ENCODE data around the gene ASXL2. TPM values are rescaled to one million over a fixed set of nuclear protein-coding genes. Genes with fewer than 3 reads are reported as not detected.

Gene ASXL2
- total RNA-seq, 1 experiment from 2014 or later = 32.7 TPM

GRCh38 chr2:25887624-25888242 lies 9.4 kb upstream of the ASXL2 start:
- no peak overlapping the region for H2AFZ ChIP-seq (ENCODE audit: low read length)
- H3K27me3 Mint-ChIP-seq (ENCODE audit: low read depth) = peaks cover 6% of the 10 kb centered on the region
- H3K36me3 Mint-ChIP-seq (ENCODE audit: insufficient read depth in 1 of 3, low read depth in 3 of 3) = no peaks in the 10 kb centered on the region
- H3K27ac Mint-ChIP-seq = no peak overlapping the region
- H3K14ac ChIP-seq (ENCODE audit: insufficient read depth, low read length) = no peak overlapping the region
- WGBS (ENCODE audit: extremely low coverage, insufficient read length, low lambda C conversion rate) = no CpG with 5 or more reads among the region's 5 CpGs
- no peak overlapping the region for H2BK12ac ChIP-seq (ENCODE audit: insufficient read length, low read depth, low read length)
- no peak overlapping the region for H2BK5ac ChIP-seq (ENCODE audit: insufficient read length, low read length)
- H3K23ac ChIP-seq (ENCODE audit: insufficient read length, low read depth, low read length) = no peak overlapping the region
- H3T11ph ChIP-seq (ENCODE audit: low read length) = no peak overlapping the region
- H3K4me2 ChIP-seq (ENCODE audit: insufficient read depth, insufficient read length, low read length) = no peak overlapping the region
- no peak overlapping the region for H4K8ac ChIP-seq (replicated peaks; ENCODE audit: insufficient read length, low read depth, low read length)
- H3K9ac ChIP-seq (ENCODE audit: extremely low read depth, insufficient read length, low read length) = no peak overlapping the region
- H3K9me3 ChIP-seq (ENCODE audit: control insufficient read depth, low read depth, low read length) = no peaks in the 10 kb centered on the region
- no peaks in the 10 kb centered on the region for H3K27me3 ChIP-seq (ENCODE audit: insufficient read depth, low read length)
- no peak overlapping the region for H3K27ac ChIP-seq (ENCODE audit: insufficient read length, low read depth, low read length)
- no peaks in the 10 kb centered on the region for H3K4me1 Mint-ChIP-seq
- no peaks in the 10 kb centered on the region for H3K9me3 Mint-ChIP-seq
- H4K20me1 ChIP-seq (ENCODE audit: control insufficient read depth, insufficient read depth, insufficient read length) = no peaks in the 10 kb centered on the region
- DNase-seq = no peak
- no peak overlapping the region for H3K18ac ChIP-seq (ENCODE audit: insufficient read length, low read depth, low read length)
- no peak overlapping the region for H4K91ac ChIP-seq (ENCODE audit: insufficient read length, low read depth, low read length)
- no peak overlapping the region for H2BK15ac ChIP-seq (ENCODE audit: low read depth, low read length)
- H2BK120ac ChIP-seq (ENCODE audit: low read depth, low read length, poor library complexity, severe bottlenecking) = no peak overlapping the region
- no peak overlapping the region for H3K56ac ChIP-seq (ENCODE audit: insufficient read length, low read depth, low read length)
- H2AK5ac ChIP-seq (ENCODE audit: insufficient read length, low read length) = no peak overlapping the region
- H3K79me1 ChIP-seq (ENCODE audit: insufficient read depth, low read depth, low read length, poor library complexity, severe bottlenecking) = no peaks in the 10 kb centered on the region
- H3K4me3 Mint-ChIP-seq = no peak overlapping the region
- H2BK20ac ChIP-seq (ENCODE audit: low read depth, low read length, poor library complexity, severe bottlenecking) = no peak overlapping the region
- H3K79me2 ChIP-seq (ENCODE audit: insufficient read depth, low read length) = no peaks in the 10 kb centered on the region
- TF ChIP-seq CTCF (conservative IDR thresholded peaks at IDR 0.05) = no peak
- no peak overlapping the region for H4K5ac ChIP-seq (ENCODE audit: insufficient read length, low read depth, low read length)
- no peaks in the 10 kb centered on the region for H3K23me2 ChIP-seq (ENCODE audit: insufficient read length, low read depth, low read length, poor library complexity, severe bottlenecking)
- H3K4me1 ChIP-seq (ENCODE audit: insufficient read depth, low read length) = no peaks in the 10 kb centered on the region
- no peak overlapping the region for H3K4ac ChIP-seq (ENCODE audit: low read depth, low read length)
